H54 (cell line): ENCODE measurements around the gene PHTF2.

Experiments used
- DNase-seq: peaks from one replicate; pipeline ENCODE4 v3.0.0; 2011; ENCODE audit warnings: low spot score, mixed read lengths; ENCODE audit not compliant: insufficient read length
- FAIRE-seq: peaks from 3 replicates; lab custom pipeline; 2011; peaks lifted over from hg19 to GRCh38; lab: Jason Lieb, UNC
- POLR2A ChIP-seq: IDR thresholded peaks from 2 replicates; pipeline ENCODE4 v1.6.1; 2011; ENCODE audit warnings: low read depth, mild to moderate bottlenecking, low read length

Gene PHTF2

DNA sequence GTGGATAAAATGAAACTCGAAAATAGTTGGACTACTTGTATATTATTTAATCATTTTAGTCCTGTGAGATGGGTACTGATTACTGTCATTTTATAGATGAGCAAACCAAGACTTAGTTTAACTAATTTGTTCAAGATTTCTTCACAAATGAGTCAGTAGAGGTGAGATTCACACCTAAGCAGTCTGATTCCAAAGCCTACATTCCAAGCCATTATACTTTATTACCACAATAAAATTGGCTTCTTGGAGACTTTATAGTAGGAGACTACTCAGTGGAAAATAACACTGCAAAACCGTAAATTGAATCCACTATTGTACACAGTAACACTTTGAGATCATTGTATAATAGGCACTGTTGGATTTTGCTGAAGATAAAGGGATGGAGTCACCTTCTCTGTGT lies 2.2 kb downstream of the PHTF2 start:
- no peak for FAIRE-seq
- no peak for TF ChIP-seq POLR2A

GRCh38 chr7:77802557-77803405 lies 4.2 kb downstream of the PHTF2 start:
- no peak for DNase-seq
- no peak for TF ChIP-seq POLR2A
- FAIRE-seq: no peak

More for the DNA sequence above, 2.2 kb downstream of the PHTF2 start:
- DNase-seq: no peak

GRCh38 chr7:77806425-77806824 lies 7.9 kb downstream of the PHTF2 start:
- no peak for TF ChIP-seq POLR2A
- DNase-seq (no peak), FAIRE-seq (no peak)

GRCh38 chr7:77808517-77808916 lies 9.9 kb downstream of the PHTF2 start:
- DNase-seq: no peak
- FAIRE-seq: no peak
- TF ChIP-seq POLR2A: no peak

DNA sequence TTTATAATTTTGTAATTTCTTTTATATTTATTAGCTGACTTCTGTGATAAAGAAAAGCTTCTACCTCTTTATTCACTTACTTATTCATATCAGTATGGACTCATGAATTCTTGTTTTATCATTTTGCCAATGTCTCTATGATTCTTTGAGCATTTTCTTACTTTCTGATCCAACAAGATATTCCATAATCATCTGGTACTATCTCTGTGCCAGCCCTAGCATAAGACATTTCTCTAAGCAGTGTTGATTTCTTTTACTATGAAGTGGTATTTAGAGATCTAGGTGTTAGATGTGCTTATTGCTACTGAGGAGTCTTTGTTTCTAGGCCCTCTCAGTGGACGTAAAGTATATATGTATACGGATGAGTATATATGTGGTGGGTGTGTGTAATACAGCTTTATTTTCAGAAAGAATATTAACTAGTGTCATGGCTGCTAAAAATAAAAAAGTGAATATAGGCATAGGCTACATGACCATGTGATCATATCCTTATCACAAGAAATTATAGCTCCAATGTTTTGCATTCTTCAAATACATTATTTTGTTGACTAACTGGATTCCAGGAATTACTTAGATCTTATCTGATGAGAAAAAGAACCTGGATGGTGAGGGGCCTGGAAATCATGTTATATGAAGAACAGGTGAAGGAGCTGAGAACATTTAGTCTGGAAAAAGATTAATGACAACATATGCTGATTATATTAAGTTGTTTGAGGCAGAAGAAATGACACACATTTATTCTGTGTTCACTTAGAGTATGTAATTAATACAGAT lies 13.1 kb downstream of the PHTF2 start:
- no peak for TF ChIP-seq POLR2A
- DNase-seq (no peak), FAIRE-seq (no peak)

DNA sequence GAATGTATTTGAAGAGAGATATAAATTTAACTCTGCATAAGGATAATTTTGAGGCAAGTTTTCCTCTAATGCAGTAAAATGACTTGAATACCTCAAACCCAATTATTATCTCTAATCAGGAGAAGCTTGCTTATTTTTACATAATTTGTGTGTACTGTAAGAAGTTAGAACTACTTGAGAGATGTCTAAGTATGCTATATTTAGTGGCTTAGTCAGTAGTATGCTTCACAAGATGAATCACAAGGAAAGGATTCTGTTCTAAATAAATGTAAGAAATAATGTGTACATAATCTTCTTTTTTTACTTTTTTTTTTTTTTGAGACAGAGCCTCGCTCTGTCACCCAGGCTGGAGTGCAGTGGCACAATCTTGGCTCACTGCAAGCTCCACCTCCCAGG lies 13.7 kb downstream of the PHTF2 start:
- TF ChIP-seq POLR2A: no peak
- FAIRE-seq: peak; percentile 15
- DNase-seq: no peak

- DNase-seq: no peak
Observed at GRCh38 chr7:77813180-77813579, 14.6 kb downstream of the PHTF2 start.

DNA sequence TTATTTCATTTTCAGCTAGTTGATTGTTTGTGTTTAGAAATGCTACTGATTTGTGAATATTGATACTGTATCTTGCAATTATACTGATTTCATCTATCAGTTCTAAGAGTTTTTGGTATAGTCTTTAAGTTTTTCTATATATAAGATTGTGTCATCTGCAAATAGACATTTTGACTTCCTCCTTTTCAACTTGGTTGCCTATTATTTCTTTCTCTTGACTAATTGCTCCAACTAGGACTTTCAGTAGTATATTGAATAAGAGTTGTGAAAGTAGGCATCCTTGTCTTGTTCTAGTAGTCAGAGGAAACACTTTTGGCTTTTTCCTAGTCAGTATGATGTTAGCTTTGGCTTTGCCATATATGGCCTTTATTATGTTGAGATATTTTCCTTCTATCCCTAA lies 20.4 kb downstream of the PHTF2 start:
- DNase-seq (no peak), FAIRE-seq (no peak)
- no peak for TF ChIP-seq POLR2A

More at GRCh38 chr7:77813180-77813579, 14.6 kb downstream of the PHTF2 start:
- no peak for TF ChIP-seq POLR2A
- FAIRE-seq: no peak

GRCh38 chr7:77820967-77821366 lies 22.4 kb downstream of the PHTF2 start:
- TF ChIP-seq POLR2A: no peak
- FAIRE-seq: no peak
- DNase-seq: no peak

DNA sequence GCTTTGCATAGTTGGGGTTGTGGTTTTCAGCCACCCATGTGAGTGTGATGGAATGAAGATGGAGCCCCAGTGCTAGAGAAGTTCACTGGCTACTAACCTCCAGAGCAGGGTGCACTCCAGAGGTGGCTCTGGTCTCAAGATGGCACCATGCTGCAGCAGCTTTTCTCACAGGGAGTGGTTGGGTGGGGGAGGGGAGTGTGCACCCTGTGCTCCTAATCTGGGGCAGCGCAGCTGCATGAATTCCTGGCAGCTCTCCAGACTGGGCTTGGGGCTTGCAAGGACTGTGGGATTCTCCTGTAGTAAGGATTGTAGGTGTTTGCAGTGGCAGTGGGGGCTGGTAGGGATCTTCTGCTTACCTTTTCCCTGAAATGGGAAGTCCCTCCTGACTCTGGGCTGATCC lies 23.7 kb downstream of the PHTF2 start:
- FAIRE-seq: no peak
- no peak for DNase-seq
- TF ChIP-seq POLR2A: no peak

- DNase-seq (no peak), FAIRE-seq (no peak)
- no peak for TF ChIP-seq POLR2A
Observed at GRCh38 chr7:77823787-77824186, 25.2 kb downstream of the PHTF2 start.

- DNase-seq: no peak
- FAIRE-seq: no peak
- no peak for TF ChIP-seq POLR2A
Observed at GRCh38 chr7:77824636-77825035, 26.1 kb downstream of the PHTF2 start.

DNA sequence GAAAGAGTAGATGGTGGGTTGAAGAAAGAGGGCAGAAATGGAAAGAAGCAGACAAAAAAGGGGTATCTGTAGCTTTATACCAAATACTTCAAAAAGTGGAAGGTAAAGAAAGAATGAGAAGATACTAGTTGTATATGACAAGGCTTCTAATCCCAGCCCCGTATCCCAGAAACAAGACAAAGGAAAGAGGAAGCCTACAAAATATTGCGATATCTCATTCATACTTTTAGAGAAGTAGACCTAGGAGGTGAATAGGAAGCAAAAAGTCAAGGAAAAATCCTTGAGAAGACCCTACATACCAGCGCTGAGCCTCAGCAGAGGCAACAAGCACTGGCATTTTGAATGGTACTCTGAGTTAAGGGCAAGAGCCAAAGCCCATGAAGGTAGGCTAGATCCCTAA lies 26.6 kb downstream of the PHTF2 start:
- DNase-seq (no peak), FAIRE-seq (no peak)
- TF ChIP-seq POLR2A: no peak

GRCh38 chr7:77826300-77826699 lies 27.7 kb downstream of the PHTF2 start:
- FAIRE-seq (no peak), DNase-seq (no peak)
- no peak for TF ChIP-seq POLR2A
